Measurements from ENCODE around the gene SRPRA. TPM values are rescaled to one million over a fixed set of nuclear protein-coding genes. Genes with fewer than 3 reads are reported as not detected.
"Not testable (repeated sequence)": the region's sequence is repeated elsewhere in the genome, so short reads cannot be mapped to it uniquely, and the experiment has no call there.

Gene SRPRA
- total RNA-seq, 1 donor from 2014 or later, result 54.8 TPM

DNA sequence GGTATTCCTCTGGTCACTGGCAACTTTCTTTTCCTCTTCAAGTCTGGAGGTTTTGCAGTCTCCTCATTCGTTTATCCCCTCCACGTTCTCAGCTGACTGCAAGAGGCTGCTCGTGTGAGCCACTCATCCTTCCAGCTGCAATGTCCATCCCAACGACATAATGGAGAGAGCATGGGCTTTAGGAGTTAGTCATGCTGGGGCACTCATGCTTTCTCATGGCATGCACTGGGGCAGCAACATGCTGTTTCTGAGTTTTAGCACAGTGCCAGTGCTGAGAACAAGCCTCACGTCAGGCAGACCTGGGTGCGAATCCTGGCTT, 42.3 kb upstream of the SRPRA start:
- DNase-seq (ENCODE audit: low read depth), result no peak
- TF ChIP-seq, protein P1, sequence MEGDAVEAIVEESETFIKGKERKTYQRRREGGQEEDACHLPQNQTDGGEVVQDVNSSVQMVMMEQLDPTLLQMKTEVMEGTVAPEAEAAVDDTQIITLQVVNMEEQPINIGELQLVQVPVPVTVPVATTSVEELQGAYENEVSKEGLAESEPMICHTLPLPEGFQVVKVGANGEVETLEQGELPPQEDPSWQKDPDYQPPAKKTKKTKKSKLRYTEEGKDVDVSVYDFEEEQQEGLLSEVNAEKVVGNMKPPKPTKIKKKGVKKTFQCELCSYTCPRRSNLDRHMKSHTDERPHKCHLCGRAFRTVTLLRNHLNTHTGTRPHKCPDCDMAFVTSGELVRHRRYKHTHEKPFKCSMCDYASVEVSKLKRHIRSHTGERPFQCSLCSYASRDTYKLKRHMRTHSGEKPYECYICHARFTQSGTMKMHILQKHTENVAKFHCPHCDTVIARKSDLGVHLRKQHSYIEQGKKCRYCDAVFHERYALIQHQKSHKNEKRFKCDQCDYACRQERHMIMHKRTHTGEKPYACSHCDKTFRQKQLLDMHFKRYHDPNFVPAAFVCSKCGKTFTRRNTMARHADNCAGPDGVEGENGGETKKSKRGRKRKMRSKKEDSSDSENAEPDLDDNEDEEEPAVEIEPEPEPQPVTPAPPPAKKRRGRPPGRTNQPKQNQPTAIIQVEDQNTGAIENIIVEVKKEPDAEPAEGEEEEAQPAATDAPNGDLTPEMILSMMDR (conservative IDR thresholded peaks at IDR 0.05; ENCODE audit: low read depth, low read length), result no peak
- H3K4me3 ChIP-seq (ENCODE audit: low read depth, low read length), result no peak overlapping the region

DNA sequence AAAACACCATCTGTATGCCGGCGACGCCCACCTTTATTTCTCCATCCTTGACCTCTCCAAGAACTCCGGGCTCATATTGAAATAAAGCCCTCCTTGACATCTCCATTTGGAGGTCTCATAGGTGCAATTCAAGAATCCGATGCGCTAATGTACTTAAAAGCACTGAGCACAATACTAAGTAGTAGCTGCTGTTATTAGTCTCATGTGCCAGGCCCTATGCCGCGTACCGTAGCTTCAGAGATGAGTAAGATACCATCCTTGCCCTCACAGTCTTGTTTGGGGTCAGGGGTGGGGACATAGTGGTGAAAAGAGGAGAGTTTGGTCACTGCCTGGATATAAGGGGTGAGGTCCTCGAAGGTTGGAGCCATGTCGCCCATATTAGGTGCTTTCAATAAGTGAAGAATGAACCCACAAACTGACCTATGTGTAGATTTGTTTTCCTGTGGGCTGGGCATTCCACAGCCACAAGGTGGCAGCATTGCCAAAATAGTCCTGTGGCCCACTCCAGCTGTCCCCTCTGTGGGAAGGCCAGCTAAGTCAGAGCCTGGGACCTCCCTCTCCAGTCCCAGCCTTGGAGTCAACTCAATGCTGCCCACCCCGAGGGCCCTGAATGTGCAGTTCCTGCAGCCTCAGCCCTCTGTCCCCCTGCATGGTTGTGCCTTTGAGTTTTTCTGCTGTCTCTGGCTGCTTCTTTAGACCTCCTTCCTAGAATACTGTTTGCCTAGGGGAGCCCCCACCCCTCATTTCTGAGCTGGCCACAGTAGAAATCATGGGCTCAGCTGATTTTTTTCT, 41.7 kb upstream of the SRPRA start:
- TF ChIP-seq, protein P1 (conservative IDR thresholded peaks at IDR 0.05; ENCODE audit: low read depth, low read length), result peak; percentile 88
- no peak overlapping the region for H3K4me3 ChIP-seq (ENCODE audit: low read depth, low read length)
- DNase-seq (ENCODE audit: low read depth), result no peak

DNA sequence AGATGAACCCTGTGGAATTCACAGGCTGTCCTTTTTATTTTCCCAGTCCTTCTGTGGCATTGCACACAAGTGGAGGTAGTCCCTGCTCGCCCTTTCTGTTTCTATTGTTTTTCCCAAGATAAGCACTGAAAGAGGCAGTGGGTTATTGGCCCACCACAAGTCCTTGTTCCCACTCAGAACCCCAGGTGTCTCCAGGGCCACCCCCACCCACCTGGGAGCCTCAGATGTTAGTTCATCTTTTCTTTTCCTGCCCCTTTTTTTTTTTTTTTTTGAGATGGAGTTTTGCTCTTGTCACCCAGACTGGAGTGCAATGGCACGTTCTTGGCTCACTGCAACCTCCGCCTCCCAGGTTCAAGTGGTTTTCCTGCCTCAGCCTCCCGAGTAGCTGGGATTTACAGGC, 40.1 kb upstream of the SRPRA start:
- not testable (repeated sequence) for DNase-seq (ENCODE audit: low read depth); H3K4me3 ChIP-seq (ENCODE audit: low read depth, low read length)

- no peak overlapping the region for H3K4me3 ChIP-seq (ENCODE audit: low read depth, low read length)
- TF ChIP-seq, protein P1 (conservative IDR thresholded peaks at IDR 0.05; ENCODE audit: low read depth, low read length), result no peak
- DNase-seq (ENCODE audit: low read depth), result no peak
These were observed 39.6 kb upstream of the SRPRA start for GRCh38 chr11:126308271-126308671.

DNA sequence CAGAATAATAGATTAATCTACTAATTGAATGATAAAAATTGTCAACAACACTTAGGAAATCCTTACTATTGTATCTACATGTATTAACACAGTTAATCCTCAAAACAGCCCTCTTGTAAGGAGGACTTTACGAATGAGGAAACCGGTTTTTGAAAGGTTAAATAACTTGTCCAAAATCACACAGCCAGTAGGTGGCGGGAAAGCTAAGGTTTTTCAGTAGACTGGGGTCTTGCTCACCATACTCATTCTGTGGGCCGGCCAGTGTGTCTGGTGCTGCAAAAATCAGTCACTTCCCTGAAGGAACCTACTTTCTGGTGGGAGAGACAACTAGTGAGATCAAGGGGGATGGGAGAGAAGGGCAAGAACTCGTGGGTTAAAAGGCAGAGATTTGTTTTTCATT, 39.0 kb upstream of the SRPRA start:
- H3K4me3 ChIP-seq (ENCODE audit: low read depth, low read length), result no peak overlapping the region
- DNase-seq (ENCODE audit: low read depth), result no peak
- TF ChIP-seq, protein P1 (conservative IDR thresholded peaks at IDR 0.05; ENCODE audit: low read depth, low read length), result peak; percentile 54

DNA sequence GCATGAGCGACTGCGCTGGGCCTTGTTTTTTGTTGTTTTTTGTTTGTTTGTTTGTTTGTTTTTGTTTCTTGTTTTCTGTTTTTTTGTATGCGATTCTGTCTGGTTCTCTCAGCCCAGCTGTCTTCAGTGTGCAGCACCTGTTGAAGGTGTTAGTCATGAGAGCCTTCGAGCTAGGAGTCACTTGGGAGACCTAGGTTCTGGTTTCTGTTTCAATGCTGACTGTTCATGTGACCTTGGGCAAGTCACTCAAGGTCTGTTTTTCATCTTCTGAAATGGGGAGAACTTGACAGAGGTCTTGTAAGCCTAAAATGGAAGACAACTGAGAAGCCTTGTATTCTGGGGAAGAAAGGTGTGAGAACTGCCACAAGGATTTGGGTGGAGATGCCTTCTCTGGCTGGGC, 37.0 kb upstream of the SRPRA start:
- H3K4me3 ChIP-seq (ENCODE audit: low read depth, low read length), result no peak overlapping the region
- no peak for DNase-seq (ENCODE audit: low read depth)
- TF ChIP-seq, protein P1 (conservative IDR thresholded peaks at IDR 0.05; ENCODE audit: low read depth, low read length), result no peak

GRCh38 chr11:126304457-126305075, 35.9 kb upstream of the SRPRA start:
- TF ChIP-seq, protein P1 (conservative IDR thresholded peaks at IDR 0.05; ENCODE audit: low read depth, low read length), result no peak
- peak overlapping the region; percentile 73 for H3K4me3 ChIP-seq (ENCODE audit: low read depth, low read length)
- DNase-seq (ENCODE audit: low read depth), result no peak

Data from epithelial cell of proximal tubule (primary cell).